NOMO-1 (cell line): ENCODE data around the gene USP38.
"Not testable (repeated sequence)": the region's sequence is repeated elsewhere in the genome, so short reads cannot be mapped to it uniquely, and the experiment has no call there.

Experiments used
- DNase-seq, 2 experiments: peaks; one replicate each; lab custom pipeline; 2025; ENCODE audit not compliant: unreplicated experiment in 2 of 2; lab: John Stamatoyannopoulos, UW

USP38 gene

GRCh38 chr4:143184503-143185252 lies at the start of gene USP38:
Gene USP38, plus strand, starts transcription at chr4:143184917. Its CDS starts 534 bp downstream, at chr4:143185451.
- DNase-seq = peak; percentile 81 to 86

GRCh38 chr4:143135358-143135757 lies 49.4 kb upstream of the USP38 start:
- DNase-seq = no peak

- no peak for DNase-seq
Observed at GRCh38 chr4:143140696-143141095, 44.0 kb upstream of the USP38 start.

GRCh38 chr4:143148521-143148920 lies 36.2 kb upstream of the USP38 start:
- DNase-seq = no peak

GRCh38 chr4:143156853-143157252 lies 27.9 kb upstream of the USP38 start:
- DNase-seq = no peak

- DNase-seq = no peak
Observed at GRCh38 chr4:143163614-143164013, 21.1 kb upstream of the USP38 start.

GRCh38 chr4:143166722-143167121 lies 18.0 kb upstream of the USP38 start:
- DNase-seq = not testable (repeated sequence)

GRCh38 chr4:143178923-143179322 lies 5.8 kb upstream of the USP38 start:
- no peak for DNase-seq

GRCh38 chr4:143183513-143184216 lies 1.1 kb upstream of the USP38 start:
- peak in 1 of 2 experiments; percentile 72 for DNase-seq

GRCh38 chr4:143184217-143184502 lies 557 bp upstream of the USP38 start:
- DNase-seq = no peak

- DNase-seq = no peak
Observed at GRCh38 chr4:143185253-143186107, 763 bp downstream of the USP38 start.

GRCh38 chr4:143186212-143186611 lies 1.5 kb downstream of the USP38 start:
- DNase-seq = no peak

- no peak for DNase-seq
Observed at GRCh38 chr4:143186649-143187048, 1.9 kb downstream of the USP38 start.

- no peak for DNase-seq
Observed at GRCh38 chr4:143188136-143189088, 3.7 kb downstream of the USP38 start.

- no peak for DNase-seq
Observed at GRCh38 chr4:143189528-143189927, 4.8 kb downstream of the USP38 start.

- DNase-seq = no peak
Observed at GRCh38 chr4:143195581-143195980, 10.9 kb downstream of the USP38 start.

- DNase-seq = no peak
Observed at GRCh38 chr4:143196323-143196722, 11.6 kb downstream of the USP38 start.

GRCh38 chr4:143199503-143199902 lies 14.8 kb downstream of the USP38 start:
- DNase-seq = no peak

GRCh38 chr4:143202824-143203223 lies 18.1 kb downstream of the USP38 start:
- no peak for DNase-seq

GRCh38 chr4:143203577-143203976 lies 18.9 kb downstream of the USP38 start:
- no peak for DNase-seq
